GM23248 (cell line): ENCODE measurements around the gene TLE4.

ENCODE experiments used
- EZH2 ChIP-seq: fragments of 200-600 bp; sonication (generic); IDR thresholded peaks from 2 replicates; pipeline ENCODE4 v1.6.1; 2018; ENCODE audit warnings: antibody characterized with exemption, mild to moderate bottlenecking; ENCODE audit not compliant: insufficient read depth, poor library complexity, severe bottlenecking
- EZH2phosphoT487 ChIP-seq: fragments of 200-600 bp; sonication (generic); IDR thresholded peaks from 2 replicates; pipeline ENCODE4 v1.6.1; 2018; ENCODE audit warnings: antibody characterized with exemption, moderate library complexity, mild to moderate bottlenecking, low read depth; ENCODE audit not compliant: insufficient read depth

DNA sequence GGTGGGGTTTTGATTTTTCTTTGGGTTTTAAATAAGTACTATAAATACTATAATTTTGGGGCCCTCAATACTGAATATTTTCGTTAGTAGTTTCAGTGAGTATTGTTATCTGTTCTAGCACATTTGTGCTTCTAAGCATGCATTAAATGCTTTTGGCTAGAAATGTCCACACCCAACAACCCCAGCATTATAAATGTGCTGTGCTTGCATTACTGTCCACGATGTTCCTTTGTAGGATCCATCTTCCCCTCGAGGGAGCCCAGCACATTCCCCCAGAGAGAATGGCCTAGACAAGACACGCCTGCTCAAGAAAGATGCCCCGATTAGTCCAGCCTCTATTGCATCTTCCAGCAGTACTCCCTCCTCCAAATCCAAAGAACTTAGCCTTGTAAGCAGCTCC is 134.7 kb downstream of the TLE4 start:
- TF ChIP-seq EZH2phosphoT487 (no peak), EZH2 (no peak)
